GM12801 (cell line): ENCODE data around the gene MCM10.

Experiments used
- CTCF ChIP-seq: IDR thresholded peaks from one replicate; pipeline ENCODE4 v1.5.1; 2011; ENCODE audit warnings: control low read depth; ENCODE audit not compliant: insufficient read length; ENCODE audit errors: extremely low read depth

MCM10 gene

DNA sequence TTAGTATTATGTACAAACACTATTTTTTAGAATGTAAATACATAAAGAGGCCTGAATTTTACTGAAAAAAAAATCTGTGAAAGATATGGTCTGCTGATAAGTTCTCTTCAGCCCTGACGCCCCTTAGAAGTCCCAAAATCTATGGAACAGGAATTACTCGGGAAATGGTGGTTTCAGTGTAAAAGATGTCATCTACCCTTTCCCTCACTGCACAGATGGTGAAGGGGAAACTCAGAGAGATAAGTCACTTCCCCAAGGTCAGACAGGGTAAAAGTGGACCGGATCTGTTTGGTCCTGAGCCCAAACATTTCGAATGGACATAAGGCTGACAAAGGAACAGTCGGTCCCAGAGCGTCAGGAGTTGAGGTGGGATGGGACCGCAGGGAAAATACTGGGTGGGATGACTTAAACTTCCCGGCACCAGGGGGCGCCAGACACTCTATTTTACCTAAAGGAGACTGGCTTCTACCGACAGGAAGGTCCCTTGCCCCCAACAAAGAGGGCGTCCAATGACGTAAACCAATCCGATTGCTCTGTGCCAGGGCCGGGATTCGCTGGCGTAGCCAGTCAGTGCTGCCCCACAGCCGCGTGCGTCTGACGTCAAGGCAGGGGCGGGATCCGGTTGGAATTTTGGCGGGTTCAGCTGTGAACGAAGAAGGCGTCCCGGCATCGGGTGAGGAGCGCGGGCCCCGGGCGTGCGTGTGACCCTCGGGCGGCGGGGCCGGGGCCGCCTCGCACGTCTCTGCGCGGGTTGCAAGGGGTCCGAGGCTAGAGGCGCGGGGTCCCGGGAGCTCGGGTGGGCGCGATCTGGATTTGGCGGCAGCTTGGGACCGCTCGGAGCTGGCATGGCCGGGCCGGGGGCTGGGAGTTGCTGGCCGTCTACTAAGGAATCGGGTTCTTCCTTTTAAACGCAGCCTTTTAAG lies at the start of gene MCM10:
Gene MCM10, plus strand, starts transcription at position 625 of the 923 bp plus-strand sequence. CDS start 2,645 bp downstream, outside the sequence.
- no peak for TF ChIP-seq CTCF

- no peak for TF ChIP-seq CTCF
These were observed 47.8 kb upstream of the MCM10 start for GRCh38 chr10:13113544-13113943.

- TF ChIP-seq CTCF, result no peak
These were observed 45.2 kb upstream of the MCM10 start for GRCh38 chr10:13115832-13116803.

- no peak for TF ChIP-seq CTCF
These were observed 43.2 kb upstream of the MCM10 start for GRCh38 chr10:13117841-13118783.

- TF ChIP-seq CTCF, result no peak
These were observed 42.5 kb upstream of the MCM10 start for GRCh38 chr10:13118784-13119410.

DNA sequence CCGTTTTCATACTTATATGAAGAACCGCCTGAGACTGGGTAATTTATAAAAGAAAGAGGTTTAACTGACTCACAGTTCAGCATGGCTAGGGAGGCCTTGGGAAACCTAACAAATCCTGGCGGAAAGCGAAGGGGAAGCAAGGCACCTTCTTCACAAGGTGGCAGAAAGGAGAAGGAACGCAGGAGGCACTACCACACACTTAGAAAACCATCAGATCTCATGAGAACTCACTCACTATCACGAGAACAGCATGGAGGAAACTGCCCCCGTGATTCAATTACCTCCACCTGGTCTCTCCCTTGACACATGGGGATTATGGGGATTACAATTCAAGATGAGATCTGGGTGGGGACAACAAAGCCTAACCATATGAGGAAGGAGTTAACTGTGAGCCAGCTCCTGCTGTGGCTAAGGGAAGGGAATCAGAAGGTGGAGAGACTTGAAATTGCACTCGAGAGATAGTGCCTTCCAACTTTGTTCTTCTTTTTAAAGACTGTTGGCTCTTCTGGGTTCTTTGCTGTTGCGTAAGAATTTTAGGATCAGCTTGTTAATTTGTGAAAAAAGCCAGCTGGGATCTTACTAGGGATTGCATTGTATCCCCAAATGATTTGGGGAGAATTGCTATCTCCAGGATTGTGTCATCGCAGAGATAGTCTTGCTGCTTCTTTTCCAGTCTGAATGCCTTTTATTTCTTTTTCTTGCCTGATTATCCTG lies 40.4 kb upstream of the MCM10 start:
- TF ChIP-seq CTCF, result no peak
